Measurements from ENCODE around the gene NGB.

DNA sequence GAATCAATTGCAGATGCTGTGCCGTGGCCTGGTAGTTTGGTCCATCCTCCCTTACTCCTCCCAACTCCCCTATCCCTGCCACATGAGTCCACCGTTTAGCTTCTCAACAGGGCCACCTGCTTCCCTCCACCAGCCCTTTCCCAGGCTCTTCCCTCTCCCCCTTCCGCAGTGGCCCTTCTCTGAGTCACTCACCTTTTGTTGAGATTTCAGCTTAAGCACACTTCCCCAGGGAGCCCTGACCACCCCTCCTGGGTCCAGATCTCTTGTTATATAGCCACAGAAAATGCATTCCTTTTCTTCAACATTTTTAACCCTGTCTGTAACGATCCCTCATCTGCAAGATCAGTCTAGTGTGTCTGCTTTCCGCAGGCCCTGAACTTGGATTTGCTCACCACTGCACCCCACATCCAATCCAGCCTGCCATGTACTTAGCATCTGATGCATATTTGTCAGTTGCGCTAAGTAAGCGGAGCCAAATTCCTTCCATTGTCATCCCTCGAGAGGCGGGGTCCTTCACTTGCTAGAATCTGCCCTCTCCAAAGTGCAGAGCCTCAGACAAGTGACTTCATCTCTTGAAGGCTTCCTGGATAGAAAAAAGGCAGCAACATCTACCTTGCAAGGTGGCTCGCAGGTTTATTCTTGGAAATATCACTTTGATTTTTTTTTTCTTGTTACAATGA, 48.3 kb downstream of the NGB start:
- TF ChIP-seq, protein P1, sequence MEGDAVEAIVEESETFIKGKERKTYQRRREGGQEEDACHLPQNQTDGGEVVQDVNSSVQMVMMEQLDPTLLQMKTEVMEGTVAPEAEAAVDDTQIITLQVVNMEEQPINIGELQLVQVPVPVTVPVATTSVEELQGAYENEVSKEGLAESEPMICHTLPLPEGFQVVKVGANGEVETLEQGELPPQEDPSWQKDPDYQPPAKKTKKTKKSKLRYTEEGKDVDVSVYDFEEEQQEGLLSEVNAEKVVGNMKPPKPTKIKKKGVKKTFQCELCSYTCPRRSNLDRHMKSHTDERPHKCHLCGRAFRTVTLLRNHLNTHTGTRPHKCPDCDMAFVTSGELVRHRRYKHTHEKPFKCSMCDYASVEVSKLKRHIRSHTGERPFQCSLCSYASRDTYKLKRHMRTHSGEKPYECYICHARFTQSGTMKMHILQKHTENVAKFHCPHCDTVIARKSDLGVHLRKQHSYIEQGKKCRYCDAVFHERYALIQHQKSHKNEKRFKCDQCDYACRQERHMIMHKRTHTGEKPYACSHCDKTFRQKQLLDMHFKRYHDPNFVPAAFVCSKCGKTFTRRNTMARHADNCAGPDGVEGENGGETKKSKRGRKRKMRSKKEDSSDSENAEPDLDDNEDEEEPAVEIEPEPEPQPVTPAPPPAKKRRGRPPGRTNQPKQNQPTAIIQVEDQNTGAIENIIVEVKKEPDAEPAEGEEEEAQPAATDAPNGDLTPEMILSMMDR (IDR thresholded peaks at IDR 0.05; ENCODE audit: low read depth, low read length, poor library complexity, severe bottlenecking), result no peak
- TF ChIP-seq EZH2phosphoT487 (IDR thresholded peaks at IDR 0.05; ENCODE audit: borderline replicate concordance, low read length), result no peak
